Fibroblast of peridontal ligament (primary cell): ENCODE data around the gene ZNF423.

Experiments
- DNase-seq: peaks from one replicate; pipeline ENCODE4 v3.0.0-alpha.2; 2010; ENCODE audit errors: extremely low read depth

The ZNF423 gene

GRCh38 chr16:49600976-49601375 lies 254.9 kb downstream of the ZNF423 start:
- no peak for DNase-seq

DNA sequence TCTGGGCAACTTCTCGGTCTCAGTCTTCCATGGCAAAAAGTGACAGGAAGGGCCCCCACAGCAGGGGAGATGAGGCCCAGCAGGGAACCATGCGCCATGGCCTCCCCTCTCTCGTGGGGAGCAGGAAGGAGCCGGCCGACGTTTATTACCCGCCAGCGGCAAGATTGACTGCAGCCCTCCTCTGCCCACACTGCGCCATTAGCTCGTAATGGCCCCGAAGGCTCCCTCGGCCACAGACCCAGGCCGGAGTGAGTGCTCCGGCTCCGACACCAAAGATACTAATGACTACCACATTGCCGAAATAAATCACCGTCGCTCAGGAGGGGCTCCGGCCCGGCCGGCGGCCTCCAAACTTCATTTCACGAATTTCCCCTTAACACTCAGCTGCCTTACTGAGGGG lies 255.4 kb downstream of the ZNF423 start:
- no peak for DNase-seq

- DNase-seq = no peak
Measured at GRCh38 chr16:49599704-49600103, 256.2 kb downstream of the ZNF423 start.

DNA sequence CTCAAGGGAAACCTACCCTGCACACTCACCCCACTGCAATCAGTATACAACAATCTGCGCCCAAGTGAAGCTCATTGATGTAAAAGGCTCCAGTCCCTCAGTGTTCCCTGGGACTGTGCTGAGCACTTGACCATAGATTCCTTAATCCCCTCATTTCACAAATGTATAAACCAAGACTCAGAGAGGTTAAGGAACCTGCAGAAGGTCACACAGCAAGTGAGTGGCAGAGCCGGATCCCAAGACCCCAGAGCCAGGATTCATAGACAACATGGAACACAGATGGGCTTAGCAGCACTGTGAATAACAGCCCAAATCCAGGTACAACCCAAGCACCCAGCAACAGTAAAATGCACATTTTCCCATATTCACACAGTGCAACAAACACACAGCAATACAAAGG lies 256.6 kb downstream of the ZNF423 start:
- no peak for DNase-seq

DNA sequence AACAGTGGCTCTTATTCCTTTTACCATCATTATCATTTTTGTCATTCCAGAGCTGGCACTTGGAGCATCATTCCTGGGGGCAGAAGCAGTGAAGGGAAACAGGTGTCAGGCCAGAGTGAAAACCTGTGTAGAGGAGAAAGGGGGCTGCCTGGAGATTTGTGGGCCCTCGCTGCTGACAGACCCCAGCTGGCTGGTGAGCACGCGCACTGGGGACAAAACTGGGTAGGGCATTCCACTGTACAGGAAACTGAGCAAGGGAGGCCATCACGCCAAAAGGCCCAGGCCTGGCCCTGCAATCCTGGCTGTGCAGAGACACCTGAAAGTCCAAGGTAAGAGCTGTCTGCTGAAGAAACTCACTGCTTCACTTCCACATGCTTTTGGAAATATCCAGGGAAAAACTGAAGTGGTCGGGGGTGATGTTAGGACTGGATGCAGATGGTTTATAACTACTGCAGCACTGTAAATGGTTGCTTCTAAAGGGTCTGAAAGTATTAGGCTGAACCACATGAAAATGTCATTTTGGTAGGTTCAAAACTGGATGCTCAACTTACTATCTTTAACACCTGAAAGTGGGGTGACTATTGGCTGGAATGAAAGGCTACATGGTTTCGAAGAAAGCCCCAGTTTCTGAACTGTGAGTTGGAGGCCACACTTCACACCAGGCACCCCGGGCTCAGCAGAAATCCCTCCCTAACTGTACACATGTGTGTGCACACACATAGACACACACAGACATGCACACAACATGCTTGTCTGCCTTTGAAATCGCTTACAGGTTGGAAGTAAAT lies 257.3 kb downstream of the ZNF423 start:
- DNase-seq = no peak

DNA sequence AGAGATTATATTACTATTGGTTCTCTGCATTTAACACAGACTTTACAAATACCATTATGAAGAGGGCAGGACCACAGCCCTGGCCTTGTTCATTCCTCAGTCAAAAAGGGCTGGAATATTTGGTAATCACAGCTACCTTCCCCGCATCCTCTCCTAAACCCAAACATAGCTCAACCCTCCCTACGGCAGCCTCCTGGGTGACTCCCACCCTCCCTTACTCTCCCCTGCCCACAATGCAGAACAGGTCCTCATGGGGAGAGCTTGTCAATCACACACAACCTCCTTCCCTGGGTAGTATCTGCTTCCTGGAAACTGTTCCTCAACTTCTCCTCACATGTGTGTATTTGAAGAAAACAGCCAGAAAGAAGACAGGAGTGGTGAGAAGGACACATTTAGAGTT lies 258.1 kb downstream of the ZNF423 start:
- DNase-seq = no peak

- DNase-seq = peak; percentile 27
Measured at GRCh38 chr16:49596648-49597291, 259.1 kb downstream of the ZNF423 start.

DNA sequence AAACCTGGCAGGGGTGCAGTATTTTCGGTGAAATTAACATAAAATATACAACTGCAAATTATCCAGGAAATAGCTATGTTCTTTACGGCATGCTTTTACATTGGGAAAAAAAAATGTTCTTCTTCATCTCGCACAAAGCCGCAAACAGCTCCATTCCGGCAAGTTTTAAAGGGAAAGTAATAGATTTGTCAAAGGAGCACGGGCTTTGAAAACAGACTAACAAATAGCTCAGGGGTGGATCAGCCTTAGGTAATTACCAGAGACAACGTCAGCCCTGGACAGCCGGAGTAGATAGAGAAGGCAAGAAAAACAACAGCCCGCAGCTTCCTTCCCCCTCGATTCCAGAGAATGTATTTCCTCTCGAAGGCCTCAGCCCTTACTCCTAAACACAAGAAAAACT lies 259.8 kb downstream of the ZNF423 start:
- DNase-seq = peak; percentile 54

DNA sequence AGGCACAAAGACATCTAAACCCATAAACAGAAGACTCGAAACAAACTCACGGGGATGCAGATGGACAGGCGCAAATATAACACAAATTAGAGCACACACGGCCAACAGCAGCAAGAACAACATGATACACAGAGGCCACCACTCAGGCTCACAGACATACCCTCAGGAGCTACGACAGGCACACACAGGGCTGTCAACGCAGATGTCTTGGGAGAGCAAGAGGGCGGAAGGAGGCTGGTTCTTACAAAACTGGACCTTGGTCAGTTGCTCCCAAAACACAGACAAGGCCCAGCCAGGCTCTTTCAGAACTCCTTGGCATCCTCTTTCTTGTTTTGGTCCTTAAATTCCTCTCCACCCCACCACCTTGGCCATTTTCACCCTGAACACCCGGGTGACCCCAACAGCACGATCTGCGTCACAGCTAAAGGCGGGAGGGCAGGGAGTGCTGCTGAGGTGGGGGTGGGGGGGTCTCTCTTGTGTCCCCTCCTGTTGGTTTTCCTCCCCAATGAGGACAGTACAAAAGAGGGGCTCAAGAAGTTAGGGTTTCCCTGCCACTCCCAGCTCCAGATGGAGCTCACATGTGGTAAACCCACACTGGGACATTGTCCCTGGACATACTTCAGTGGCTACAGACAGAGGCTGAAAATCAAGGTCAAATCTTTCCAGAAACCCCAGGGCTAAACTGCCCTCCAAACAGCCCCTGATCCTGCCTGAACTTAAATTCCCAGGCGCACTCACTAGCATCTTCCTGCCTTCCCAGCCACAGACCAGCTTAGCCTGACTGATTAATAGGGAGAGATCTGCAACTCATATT lies 261.0 kb downstream of the ZNF423 start:
- DNase-seq = no peak

DNA sequence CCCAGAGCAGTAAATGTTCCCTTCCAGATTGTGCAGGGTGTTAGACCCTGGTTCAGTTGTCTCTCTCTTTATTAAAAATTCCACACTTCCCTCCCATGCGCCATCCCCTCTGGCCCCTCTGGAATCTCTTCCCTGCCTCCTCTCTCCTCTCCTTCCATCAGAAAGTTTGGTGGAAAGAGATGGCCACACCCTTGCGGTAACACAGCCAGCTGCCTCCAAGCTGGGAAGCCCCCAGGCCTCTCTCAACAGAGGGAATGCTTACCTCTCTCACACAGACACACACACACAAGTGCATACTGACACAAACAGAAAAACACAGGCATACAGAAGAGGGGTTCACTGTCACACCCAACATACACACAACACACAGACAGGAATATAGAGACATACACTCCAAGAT lies 261.8 kb downstream of the ZNF423 start:
- no peak for DNase-seq

GRCh38 chr16:49593424-49594040 lies 262.4 kb downstream of the ZNF423 start:
- no peak for DNase-seq

- peak; percentile 32 for DNase-seq
Measured at GRCh38 chr16:49592546-49593423, 263.1 kb downstream of the ZNF423 start.

- DNase-seq = no peak
Measured at GRCh38 chr16:49590166-49590871, 265.6 kb downstream of the ZNF423 start.

- DNase-seq = no peak
Measured at GRCh38 chr16:49589544-49590031, 266.3 kb downstream of the ZNF423 start.

DNA sequence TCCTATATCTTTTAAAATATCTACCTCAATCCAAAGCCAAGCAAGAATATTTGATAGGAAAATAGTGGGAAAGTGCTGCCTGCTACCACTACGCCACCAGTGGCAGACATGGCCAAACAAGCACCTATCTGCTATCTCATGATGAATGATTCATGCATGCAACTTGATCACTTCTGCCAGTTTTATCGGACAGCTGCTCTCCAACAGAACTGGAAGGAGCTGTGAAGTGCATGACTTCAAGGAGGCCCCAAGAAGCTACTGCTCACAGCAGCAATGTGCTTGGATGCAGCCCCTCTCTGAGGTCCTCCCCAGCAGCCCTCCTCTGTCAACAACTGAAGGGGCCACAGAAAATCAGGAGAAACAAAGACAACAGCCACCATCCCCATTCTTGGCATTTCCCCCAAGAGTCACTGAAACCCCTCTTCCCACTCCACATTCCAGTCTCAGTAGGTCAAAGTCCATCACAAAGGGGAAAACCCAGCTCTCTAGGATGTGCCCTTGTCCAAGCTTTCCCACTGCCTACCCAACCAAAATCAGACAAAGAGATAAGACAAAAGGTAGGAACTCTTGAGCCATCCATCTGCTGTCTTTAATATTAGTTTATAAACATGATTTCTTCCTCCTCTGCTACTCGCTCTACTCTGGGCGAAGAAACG lies 267.1 kb downstream of the ZNF423 start:
- DNase-seq = peak; percentile 23

DNA sequence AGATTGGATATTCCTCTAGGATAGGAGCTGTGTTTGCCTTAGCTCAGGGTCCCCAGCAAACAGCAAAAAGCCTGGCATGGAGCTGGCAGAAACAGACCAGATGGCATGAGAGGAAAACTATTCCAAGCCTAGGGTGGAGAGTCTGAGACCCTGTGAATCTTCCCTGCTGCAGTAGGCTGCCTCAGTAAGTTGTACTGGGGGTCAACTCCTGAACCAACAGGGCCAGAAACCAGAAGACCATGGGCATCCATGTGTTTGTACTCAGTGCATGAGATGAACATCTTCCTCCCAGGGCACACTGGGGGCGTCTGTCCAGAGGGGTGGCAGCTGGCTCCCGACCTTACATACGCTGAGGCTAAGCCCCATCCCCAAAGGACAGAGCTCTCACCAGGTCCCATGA lies 267.9 kb downstream of the ZNF423 start:
- DNase-seq = no peak

DNA sequence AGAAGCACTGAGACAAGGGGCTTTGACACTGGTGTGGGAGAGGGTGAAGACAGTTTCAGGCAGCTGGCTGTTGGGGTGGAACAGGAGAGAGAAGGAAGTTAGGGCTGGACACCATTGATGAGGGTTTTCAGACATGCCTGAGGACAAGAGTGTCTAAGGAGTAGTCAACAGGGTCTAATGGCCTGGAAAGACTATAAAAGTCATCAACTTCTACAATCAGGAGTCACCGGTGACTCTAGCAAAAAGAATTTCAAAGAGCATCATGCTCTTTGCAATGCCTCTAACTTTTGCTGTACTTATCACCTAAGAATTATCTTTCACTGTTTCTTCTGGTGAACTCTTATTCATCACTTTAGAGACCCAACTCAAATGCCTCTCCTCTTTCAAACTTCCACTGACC lies 268.4 kb downstream of the ZNF423 start:
- DNase-seq = no peak

DNA sequence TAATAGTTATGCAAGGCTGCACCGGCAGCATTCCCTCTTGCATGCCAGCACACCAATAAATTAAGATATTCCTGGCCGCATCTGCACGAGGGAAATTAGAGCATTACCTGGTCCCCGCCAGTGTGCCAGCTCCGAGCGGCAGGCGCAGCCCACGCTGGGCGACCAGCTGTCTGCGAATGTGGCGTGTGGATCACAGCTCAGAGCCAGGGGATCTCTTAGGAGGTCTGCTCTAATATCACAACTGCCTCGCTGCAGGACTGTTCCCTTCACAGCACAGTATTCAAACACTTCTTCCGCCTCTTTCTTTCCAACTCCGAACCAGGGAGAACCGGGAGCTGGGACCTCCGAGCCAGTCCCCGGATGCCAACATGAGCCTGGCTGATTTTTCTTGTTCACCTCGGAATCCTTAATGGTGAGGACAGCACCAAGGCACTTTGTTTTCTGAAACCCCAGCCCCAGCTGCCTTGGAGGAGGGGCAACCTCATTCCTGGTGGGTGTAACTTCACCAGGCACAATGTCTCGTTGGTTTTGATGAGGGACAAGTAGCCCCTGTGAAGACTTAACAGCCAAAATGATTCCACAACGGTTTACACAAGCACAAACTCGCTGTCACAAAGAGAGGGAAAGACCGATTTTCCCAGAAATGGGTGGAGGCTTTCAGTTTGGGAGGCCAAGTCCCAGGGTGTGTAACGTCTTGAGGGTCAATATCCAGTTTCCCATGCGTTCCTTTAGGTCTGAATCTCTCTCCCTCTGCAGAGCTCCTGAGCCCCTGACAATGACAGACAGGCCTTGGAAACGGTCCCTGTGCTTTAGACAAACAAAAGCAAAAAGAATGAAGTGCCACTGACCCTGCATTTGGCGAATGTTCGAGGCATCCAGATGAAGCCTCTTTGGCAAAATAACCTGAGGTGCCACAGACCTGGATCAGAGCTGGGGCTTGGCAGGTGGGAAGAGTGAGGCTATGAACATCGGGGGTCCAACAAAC lies 269.2 kb downstream of the ZNF423 start:
- DNase-seq = no peak
